Measurements from ENCODE around the gene AUTS2.

AUTS2 gene

DNA sequence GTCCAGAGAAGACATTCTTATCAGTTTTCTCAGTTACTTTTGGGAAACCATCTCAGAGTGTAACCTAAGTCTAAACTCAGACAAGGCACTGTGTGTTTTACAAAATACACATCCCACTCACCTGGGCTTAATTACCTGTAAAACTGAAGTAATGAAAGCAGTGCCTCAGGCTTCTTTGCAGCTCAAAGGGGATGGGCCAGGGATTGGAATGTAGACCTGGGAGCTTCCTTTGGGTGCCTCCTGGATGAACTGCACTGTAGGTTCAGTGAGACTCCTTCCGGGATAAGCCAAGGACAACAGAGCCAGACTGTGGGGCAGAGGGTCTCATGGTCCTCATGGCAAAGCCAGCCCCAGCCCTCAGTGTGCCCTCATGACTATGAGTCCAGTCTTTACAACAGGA lies 861.3 kb downstream of the AUTS2 start:
- no peak for DNase-seq

DNA sequence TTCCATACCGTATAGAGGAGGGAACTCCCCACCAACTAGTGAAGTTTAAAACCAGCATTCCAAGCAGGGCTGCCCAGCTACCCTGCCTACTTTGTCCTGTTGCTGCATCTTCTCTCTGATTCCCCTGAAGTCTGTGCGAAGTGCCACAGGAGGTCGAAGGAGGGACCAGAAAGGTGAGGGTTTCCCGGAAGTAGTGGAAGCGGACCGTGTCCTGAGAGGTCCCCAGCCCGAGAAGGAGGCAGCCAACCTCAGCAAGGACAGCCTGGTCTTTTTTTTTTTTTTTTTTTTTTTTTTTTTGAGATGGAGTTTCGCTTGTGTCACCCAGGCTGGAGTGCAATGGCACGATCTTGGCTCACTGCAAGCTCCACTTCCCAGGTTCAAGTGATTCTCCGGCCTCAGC lies 861.8 kb downstream of the AUTS2 start:
- DNase-seq: no peak

DNA sequence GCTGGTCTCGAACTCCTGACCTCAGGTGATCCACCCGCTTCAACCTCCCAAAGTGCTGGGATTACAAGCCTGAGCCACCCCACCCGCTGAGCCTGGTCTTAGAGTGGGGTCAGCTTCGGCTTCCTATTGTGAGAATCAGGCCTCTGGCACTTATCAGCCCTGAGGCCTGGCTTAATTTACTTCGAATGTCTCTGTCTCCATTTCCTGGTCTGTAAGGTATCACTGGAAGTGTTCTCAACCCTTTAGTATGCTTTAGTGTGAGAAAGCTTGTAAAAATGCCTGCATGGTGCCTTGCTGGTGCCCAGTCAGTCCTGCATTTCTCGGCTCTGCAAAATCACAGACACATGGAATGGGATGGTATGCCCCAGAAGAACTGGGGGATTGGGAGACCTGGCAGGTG lies 862.3 kb downstream of the AUTS2 start:
- DNase-seq: no peak

DNA sequence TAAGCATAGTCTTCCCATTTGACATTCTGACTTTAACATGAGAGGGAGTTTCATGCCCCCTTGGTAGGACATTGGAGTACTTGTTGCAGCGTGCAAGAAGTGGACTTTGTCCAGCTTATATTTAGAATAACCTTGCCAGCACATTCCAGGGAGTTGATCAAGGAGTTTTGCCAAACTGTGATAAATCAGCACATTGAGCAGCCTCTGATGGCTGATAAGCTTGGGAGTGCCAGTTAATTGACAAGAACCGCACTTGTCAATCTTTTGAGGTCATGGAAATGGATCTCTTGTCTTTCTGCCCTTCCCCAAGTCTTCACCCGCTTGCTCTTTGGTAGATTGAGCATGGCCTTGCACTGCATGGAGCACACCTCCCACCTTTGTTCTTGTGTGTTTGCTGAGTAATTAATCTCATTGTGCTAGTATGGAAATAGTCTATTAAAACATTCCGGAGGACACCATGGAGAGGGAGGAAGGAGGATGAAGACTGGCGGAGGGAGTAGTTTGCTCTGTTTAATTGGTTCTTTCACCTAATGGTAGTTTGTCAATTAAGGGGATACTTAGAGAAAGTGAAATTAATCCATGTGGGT lies 865.2 kb downstream of the AUTS2 start:
- no peak for DNase-seq

DNA sequence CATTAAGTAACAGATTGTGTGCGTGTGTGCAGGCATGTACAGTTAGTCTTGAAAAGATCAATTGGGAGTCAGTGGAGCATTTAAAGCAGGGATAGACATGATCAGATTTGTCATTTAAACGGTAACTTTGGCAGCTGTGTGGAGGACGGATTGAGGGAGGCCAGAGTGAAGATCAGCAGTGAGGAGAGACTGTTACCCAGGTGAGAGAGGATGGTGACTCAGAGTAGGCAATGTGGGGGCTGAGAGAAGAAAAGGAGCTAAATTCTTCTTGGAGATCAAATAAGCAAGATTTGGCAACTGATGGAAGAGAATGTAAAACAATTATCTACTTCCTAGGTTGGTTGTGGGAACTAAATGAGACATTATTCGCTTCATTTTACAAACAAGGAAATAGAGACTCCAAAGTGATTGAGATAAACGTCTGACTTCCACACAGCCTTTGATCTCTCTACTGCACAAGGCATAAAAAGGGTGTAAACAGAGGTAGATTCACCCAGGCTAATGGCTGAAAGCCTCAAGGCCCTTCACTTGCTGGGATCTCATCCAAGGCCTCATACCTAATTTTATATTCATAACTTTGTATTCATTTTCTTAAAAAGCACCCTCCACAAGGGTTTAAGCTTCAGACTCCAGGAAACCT lies 868.6 kb downstream of the AUTS2 start:
- DNase-seq: no peak

DNA sequence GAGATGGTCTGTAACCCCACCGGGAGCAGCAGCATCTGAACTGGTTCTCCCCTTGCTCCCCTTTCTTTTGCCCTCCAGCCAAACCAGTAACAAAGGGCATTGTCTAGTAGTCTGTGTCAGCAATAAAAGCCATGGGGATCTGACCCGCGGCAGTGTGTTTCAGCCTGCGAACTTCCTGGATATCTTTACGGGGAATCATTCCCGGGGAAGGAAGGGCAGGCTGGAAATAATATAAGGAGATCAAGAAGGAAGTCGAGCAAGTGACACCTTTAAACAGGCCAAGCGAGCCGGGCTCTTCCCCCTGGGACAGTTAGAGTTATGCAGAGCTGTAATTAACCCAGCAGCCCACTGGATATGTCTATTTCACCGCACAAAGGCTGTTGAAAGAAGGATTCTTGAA lies 872.5 kb downstream of the AUTS2 start:
- no peak for DNase-seq

DNA sequence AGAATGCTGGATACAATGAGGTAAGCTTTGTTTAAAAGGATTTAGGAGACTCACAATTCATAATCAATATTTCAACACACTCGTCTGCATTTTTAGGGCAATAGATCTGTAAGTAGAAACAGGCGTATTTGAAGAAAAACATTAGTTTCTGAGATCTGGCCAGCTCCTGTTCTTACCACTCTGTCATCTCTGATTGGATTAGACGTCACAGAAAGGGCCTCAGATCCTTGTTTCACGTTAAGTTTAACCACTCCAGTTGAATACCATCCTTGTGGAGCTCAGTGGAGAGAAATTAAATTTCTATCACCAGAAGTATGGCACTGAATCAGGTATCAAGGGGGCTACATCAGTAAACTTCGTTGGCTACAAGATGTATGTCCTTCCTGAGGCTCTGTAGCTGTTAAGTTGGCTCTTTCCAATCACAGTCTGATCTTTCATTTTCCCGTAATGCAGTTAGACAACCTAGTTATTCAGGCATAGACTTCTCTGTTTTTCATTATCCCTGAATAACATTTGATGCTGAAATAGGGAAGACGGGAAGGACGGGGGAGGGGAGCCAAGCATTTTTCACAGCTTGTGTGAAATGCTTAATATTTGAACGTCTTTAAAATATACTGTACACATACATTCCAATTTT lies 874.4 kb downstream of the AUTS2 start:
- DNase-seq: no peak

DNA sequence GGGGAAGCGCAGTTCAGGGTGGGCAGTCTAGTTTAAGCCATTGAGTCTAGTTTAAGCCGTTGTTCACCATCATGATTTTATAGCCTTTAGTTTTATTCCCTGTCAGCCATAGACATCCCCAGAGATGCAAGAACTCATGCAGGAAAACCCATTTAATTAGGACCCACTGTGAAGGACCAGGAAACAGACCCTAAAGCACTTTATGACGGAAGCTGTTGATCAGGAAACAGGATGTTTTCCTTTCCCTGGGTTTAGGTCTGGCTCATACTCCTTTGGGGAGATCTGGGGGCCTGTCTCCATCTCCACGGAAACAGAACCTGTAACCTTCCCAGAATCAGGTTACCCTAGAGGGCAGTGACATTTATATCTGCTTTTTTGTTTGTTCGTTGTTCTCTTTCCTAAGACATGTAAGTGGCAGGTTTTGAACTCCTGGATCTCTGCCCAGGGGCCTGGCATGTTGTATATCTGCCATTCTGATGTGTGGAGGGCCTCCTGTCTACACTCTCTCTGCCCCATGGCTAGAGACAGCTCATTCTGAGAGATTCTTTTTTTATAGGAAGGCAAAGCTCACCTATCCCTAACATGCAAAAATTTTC lies 876.5 kb downstream of the AUTS2 start:
- no peak for DNase-seq

DNA sequence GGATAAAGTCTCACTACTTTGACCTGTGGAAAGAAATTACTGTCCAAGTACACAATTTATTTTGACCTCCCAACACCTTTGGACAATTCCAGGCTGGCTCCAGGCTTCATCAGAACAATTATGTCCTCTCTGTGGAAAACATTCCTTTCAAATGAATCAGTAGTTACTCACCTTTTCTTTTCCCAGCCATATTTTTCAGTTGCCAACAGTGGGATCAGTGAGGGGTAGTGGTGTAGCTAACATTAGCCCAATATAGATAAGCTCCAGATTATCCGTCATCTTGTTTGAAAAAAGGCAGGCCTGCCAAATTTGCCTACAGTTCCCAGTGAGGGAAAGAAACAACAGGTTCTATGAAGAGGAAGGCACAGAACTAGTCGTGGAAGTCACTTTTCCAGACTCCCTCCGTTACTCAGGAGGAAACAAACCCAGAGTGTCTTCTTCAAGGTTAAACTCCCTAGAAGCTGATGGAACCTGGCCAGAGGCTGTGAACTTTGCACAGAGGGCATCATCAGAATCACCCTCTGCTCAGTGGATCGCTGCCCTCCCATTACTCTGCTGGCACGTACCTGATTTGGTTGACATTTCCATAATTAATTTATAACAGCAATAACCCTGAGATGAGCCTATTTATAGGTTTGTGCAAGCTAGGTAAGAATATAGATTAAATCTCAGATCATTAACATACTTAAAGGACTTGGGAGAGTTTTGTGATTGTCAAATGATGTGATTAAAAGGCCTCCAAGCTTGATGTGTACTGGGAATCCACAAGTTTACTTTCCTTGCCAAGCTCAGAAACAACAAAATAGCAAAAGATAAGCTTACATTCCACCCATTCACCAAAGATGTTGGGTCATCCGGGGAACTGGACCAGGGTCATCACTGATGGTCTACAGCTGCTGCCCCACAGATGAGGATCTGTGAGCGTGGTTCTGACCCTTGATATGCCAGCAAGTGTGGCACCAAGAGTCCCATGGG lies 879.0 kb downstream of the AUTS2 start:
- DNase-seq: no peak

DNA sequence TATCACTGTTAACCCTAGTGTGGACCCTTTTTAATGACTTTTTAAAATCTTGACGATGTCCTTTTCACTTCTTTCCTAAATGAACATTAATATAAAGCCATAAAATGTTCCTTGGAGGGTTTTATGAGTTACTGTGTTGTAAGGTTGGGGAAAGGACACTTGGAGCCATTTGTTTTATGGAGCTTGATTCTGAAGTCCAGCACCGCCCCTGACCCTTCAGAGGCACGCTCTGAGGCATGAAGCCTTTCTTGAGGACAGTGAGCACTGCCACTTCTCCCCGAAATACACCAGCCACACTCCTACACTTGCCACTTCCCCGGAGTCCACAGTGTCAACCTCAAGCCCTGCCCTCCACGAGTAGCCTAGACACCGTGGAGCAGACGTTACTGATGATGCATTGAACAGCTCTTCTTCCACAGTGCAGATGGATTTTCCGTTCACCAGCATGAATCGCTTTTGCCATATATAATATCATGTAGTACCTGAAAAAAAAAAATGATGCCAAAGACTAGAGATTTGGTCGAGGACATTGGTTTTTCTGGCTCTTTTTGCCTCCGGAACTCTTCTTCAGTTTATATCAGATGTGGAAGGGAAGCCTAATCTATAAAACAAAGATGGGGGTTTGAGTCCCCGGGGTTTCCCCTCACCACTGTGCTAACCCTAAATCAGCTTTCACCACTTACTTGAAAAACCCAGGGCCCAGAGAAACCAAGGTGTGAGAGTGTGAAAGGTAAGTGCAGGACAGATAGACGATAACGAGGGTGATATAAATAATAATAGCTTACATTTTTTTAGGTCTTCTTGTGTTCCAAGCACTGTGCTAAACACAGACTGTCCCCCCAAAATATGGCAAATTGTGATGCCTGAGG lies 881.1 kb downstream of the AUTS2 start:
- DNase-seq: no peak

DNA sequence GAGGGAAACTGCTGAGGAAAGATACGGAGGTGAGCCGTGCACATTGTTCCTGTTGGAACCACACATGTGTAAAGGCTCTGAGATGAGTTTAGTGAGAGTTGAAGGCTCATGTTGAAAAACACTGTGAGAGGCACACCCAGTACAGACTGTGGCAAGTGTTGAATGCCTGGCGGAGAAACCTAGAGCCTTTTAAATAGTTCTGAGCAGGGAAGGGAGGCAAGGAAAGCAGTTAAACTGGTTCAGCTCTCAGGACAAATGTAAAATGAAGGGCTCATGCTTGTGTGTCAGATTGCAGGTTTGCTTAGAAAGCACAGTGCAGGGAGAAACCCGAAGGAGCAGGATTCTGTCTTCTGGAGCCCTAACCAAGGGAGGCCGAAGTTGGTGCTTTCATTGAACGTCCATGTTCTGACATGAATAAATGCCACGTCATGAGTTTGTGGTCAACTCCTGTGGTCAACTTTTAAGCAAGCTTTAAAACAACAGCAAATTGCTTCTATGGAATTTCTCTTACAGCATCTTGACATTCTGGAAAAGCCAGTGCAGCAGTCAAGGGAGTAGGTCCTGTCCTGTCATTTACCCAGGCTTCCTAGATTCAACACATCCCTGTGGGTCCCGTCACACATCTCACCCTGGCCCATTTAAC lies 882.8 kb downstream of the AUTS2 start:
- DNase-seq: no peak

DNA sequence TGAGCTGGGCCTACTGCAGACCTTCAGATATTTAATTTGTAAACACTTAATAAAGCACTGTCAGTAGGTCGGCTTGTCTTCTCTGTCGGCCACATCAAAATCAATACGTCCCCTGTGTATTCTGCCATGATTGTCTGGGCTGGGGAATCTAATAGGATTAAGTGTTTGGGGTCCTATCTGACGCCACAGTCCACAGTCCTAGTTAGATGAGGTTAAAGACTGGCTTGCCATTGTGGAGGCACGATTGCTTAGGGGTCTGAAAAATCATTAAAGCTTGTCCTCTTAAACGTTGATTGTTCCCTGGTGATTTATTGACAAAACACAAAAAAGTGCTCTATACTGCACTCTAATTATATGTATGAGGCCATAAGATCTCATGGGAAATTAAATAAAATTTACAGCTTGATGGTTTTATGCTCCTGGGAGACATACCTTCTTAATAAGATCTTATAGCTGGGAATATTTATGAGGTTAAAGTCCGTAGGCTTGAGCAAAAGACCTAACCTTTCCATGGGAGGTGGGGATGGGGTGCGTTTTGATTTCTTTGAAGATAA lies 883.4 kb downstream of the AUTS2 start:
- no peak for DNase-seq

DNA sequence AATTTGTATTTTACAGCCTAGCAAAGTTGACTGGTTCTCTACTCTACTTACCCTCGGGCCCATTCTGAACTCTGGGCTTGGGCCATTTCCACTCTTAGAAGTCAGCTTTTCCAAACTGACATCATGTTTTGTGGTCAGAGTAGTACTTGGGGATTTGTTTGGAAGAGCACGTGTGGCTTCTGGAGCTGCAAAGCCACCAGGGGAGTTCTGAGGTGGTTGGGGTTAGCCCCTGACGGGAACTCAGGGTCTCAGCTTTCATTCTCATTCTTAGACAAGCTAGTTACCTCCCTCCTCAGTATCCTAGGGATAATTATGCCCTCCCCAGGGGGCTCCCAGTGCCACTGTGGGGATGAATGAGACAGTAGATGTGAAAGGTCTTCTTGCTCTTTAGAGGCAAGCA lies 886.0 kb downstream of the AUTS2 start:
- no peak for DNase-seq

DNA sequence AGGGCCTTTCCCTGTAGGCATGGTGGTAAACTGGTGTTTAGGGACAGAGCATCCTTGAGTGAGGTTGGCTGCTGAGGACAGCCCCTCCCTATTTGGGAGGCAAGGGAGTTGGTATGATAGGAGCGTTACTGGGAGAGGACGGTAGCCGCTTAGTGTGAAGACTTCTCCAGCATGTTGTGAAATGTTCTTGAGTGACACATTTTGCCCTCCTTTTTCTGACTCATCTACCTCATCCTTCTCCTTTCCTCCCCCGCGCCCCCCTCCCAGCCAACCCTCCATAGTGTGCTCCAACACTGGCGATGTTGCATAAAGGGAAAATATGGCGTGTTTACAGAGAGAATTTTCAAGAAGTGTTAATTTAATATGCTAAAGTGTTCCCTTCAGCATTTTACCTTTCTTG lies 888.7 kb downstream of the AUTS2 start:
- DNase-seq: no peak

DNA sequence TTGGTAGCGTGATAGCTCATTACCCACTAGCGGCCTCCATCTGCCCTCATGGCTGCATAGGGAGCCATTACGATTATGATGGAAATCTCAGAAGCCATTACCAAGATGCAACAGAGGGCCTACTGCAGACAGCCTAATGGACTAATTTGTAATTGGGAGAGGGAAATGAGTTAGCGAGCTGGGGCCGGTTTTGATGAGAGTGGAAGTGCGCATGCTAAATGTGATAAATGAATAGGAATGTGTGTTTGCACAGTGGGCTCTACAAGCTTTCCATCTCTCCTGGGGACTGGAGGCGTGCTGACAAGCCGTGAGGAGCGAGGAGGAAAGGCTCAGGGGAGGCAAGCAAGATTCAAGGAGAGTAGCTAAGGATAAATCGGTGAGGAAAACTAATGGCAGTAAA lies 889.2 kb downstream of the AUTS2 start:
- DNase-seq: no peak

DNA sequence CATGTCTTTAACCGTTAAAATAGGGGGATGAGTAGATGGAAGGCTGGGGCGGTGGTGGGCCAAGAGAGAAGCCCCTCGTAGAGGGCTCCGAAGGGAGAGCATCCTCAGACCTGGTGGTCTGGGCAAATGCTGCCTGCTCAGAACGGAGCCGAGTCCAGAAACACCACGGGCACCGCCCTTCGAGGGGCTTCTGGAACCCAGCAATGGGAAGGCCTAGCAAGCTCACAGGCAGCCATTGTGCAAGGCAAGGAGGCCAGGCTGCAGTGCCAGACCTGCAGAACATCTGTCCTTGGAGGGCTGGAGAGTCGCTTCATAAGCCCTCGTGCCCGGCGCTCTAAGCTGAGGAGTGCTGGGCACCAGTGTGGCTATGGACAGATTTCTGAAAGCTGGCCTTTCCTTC lies 889.6 kb downstream of the AUTS2 start:
- DNase-seq: no peak

DNA sequence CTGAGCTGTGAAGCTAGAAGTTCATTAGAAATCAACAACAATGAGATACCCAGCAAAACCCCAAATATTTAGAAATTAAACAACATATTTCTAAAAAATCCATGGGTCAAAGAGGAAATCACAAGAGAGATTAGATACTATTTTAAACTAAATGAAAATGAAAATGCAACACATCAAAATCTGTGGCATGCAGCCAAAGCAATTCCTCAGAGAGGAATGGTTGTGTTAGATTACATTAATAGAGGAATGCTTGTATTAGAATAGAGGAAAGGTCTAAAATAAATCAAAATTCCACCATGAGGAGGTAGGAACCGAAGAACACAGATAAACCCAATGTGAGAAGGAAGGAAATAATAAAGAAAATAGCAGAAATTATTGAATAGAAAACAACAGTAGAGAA lies 891.5 kb downstream of the AUTS2 start:
- DNase-seq: no peak

DNA sequence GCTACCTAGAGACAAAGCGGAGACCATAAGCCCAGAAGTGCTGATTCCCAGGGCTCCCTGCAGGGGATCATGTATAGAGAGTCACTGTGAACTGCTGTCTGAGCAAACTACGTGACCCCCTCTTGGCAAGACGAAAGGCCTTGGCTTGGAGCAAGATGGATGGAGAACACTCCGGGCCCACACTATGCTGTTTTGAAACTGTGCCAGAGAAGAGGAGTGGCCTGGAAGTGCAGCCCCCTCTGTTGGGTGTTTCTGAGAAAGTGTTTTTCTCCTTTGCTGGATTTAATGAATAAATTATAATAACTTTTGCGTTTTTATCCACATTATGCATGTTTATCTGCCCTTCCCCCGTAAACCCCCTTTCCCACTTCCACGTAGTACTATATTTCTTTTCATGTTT lies 894.4 kb downstream of the AUTS2 start:
- DNase-seq: no peak

DNA sequence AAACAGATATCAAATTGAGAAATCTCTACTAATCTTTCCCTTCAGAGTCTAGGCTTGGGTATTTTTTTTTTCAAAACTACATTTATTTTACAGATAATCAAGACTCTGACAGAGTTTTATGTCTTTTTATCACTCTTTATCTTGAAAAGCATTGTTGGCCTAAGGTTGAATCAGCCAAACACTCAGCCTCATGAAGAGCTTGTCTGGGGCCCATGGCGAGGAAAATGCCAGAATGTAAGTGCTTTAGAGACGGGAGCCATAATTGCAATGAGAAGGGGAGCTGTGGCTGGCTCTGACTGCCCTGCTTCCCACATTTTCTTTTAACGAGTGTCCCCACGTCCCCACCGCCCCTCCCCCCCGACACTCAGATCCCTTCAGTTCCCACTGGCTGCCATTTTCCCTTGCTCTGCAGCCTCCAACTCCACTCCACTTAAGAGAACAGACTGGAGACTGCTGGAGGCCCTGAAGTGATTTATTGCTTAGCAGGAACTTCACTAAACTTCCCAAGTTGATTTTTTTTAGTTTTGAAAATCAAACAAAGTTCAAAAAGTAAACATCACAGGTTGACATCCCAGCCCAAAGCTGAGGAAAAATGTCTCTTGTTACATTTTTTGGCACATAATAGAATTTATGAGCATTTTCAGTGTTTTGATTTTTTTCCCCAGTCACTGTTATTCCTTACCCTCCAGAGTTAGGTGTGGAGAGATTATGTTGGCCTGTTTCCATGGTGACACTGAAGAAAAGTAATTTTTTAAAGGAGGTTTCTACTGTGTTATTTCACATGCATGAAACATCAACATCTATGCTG lies 896.2 kb downstream of the AUTS2 start:
- no peak for DNase-seq

DNA sequence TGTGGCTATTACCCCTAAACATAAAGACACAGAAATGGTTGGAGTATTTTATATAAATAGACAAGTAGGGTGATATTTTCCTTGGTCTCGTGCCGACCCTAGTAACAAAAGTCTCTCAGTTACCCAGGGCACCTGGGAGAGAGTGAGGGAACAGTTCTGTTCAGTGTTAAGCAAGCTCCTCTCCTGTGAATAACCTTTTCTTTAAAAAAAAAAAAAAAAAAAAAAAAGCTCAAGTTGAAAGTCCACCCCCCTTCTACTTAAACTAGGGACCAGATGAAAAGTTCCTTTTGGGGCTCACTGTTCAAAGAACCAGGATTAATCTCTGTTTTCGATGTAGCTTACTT lies 896.7 kb downstream of the AUTS2 start:
- DNase-seq: no peak

DNA sequence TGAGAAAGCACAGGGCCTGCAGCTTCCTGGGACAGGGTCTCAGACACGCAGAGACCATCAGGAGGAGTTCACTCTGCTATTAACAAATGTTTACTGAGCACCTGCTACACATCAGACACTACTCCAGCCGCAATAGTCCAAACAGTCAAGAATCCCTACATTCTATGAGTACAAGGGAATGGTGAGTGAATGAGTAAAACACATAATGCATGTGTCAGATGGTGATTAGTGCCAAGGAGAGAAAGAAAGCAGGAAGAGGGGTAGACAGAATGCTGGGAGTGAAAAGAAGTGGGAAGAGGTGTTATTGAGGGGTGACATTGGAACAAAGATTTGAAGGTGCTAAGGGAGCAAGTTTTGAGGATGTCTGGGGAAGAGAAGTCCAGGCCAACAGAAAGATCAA lies 899.5 kb downstream of the AUTS2 start:
- no peak for DNase-seq

Measured in stimulated activated CD4-positive, alpha-beta T cell treated with anti-CD3 and anti-CD28 coated beads, Interleukin-4, amount 100 ng/mL, for 24 hours (primary cell).